C4-2B (cell line): ENCODE measurements around the gene EML6.

ENCODE experiments used
- ZFX ChIP-seq: fragments of 450-650 bp; IDR thresholded peaks from 2 replicates; pipeline ENCODE4 v1.6.1; 2017
- TF ChIP-seq, protein P1 (sequence below): fragments of 450-650 bp; conservative IDR thresholded peaks from 2 replicates; pipeline ENCODE4 v1.5.1; 2017; ENCODE audit warnings: mild to moderate bottlenecking

DNA sequence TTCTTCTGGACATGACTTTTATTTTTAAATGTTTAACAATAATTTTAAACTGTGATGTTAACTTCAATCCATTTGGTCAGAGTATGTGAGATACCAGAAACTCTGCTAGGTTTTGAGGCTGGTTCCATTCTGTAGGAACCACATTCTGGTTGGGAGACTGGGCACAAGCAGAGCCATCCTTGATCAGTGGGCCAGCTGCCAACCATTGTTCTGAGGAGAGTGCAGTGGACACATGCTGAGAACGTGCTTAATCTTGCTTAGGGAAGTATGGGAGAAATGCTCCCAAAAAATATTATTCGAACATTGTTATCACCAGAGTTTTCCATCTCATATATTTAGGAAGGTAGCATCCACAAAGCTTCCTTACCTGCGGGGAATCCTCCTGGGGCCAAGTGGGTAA is 171.0 kb downstream of the EML6 start:
- TF ChIP-seq, protein P1, sequence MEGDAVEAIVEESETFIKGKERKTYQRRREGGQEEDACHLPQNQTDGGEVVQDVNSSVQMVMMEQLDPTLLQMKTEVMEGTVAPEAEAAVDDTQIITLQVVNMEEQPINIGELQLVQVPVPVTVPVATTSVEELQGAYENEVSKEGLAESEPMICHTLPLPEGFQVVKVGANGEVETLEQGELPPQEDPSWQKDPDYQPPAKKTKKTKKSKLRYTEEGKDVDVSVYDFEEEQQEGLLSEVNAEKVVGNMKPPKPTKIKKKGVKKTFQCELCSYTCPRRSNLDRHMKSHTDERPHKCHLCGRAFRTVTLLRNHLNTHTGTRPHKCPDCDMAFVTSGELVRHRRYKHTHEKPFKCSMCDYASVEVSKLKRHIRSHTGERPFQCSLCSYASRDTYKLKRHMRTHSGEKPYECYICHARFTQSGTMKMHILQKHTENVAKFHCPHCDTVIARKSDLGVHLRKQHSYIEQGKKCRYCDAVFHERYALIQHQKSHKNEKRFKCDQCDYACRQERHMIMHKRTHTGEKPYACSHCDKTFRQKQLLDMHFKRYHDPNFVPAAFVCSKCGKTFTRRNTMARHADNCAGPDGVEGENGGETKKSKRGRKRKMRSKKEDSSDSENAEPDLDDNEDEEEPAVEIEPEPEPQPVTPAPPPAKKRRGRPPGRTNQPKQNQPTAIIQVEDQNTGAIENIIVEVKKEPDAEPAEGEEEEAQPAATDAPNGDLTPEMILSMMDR: no peak
- TF ChIP-seq ZFX: no peak
